ENCODE results near the gene BACH2.
A peak's percentile ranks its signal among the peaks of the same experiment; 100 is the strongest.
"Not testable (repeated sequence)": the region's sequence is repeated elsewhere in the genome, so short reads cannot be mapped to it uniquely, and the experiment has no call there.

The BACH2 gene

GRCh38 chr6:90055924-90056323 lies 240.7 kb downstream of the BACH2 start:
- DNase-seq: not testable (repeated sequence)

- not testable (repeated sequence) for DNase-seq
These were observed 242.4 kb downstream of the BACH2 start for GRCh38 chr6:90054193-90054592.

GRCh38 chr6:90053614-90054013 lies 243.0 kb downstream of the BACH2 start:
- DNase-seq: no peak

GRCh38 chr6:90049295-90049694 lies 247.3 kb downstream of the BACH2 start:
- DNase-seq: no peak

- DNase-seq: no peak
These were observed 248.3 kb downstream of the BACH2 start for GRCh38 chr6:90048206-90048967.

GRCh38 chr6:90045535-90045934 lies 251.1 kb downstream of the BACH2 start:
- DNase-seq: no peak

- DNase-seq: no peak
These were observed 251.7 kb downstream of the BACH2 start for GRCh38 chr6:90044833-90045381.

- no peak for DNase-seq
These were observed 252.3 kb downstream of the BACH2 start for GRCh38 chr6:90044182-90044832.

- no peak for DNase-seq
These were observed 255.7 kb downstream of the BACH2 start for GRCh38 chr6:90040931-90041330.

- DNase-seq: no peak
These were observed 256.7 kb downstream of the BACH2 start for GRCh38 chr6:90039911-90040310.

GRCh38 chr6:90038961-90039653 lies 257.5 kb downstream of the BACH2 start:
- no peak for DNase-seq

GRCh38 chr6:90036963-90037362 lies 259.7 kb downstream of the BACH2 start:
- no peak for DNase-seq

- no peak for DNase-seq
These were observed 261.5 kb downstream of the BACH2 start for GRCh38 chr6:90035047-90035723.

- peak in 1 of 6 experiments; percentile 4 for DNase-seq
These were observed 262.8 kb downstream of the BACH2 start for GRCh38 chr6:90033746-90034271.

- not testable (repeated sequence) for DNase-seq
These were observed 264.0 kb downstream of the BACH2 start for GRCh38 chr6:90032489-90033212.

GRCh38 chr6:90028995-90029635 lies 267.5 kb downstream of the BACH2 start:
- DNase-seq: no peak

GRCh38 chr6:90028066-90028778 lies 268.4 kb downstream of the BACH2 start:
- DNase-seq: no peak

- no peak for DNase-seq
These were observed 270.4 kb downstream of the BACH2 start for GRCh38 chr6:90026216-90026615.

- no peak for DNase-seq
These were observed 271.1 kb downstream of the BACH2 start for GRCh38 chr6:90025523-90026061.

GRCh38 chr6:90024633-90025032 lies 272.0 kb downstream of the BACH2 start:
- no peak for DNase-seq
